Natural killer cell (primary cell): ENCODE results near the gene MEX3D. TPM values are rescaled to one million over a fixed set of nuclear protein-coding genes. Genes with fewer than 3 reads are reported as not detected.

ENCODE experiments used
- ATAC-seq, 3 donors: fragments of 150-1000 bp in 2 of 3; fragments of 200-7000 bp in 1 of 3; cut with Tn5 transposase; 1 replicate in 1 of 3; 2 replicates in 2 of 3; pipeline ENCODE4 v1.10.0; 2021; ENCODE audit warnings: mild to moderate bottlenecking in 2 of 3, moderate library complexity in 2 of 3
- DNase-seq, 2 donors: peaks; one replicate each; pipeline versions ENCODE4 v3.0.0 to v3.0.0-alpha.2; 2013 to 2021; ENCODE audit warnings: mixed read lengths in 1 of 2
- H3K27ac ChIP-seq: one replicate; pipeline ENCODE4 v1.5.1; 2013; ENCODE audit warnings: mild to moderate bottlenecking, low read length
- H3K27me3 ChIP-seq: one replicate; pipeline ENCODE4 v1.6.1; 2013; ENCODE audit warnings: low read length; ENCODE audit not compliant: control insufficient read depth, insufficient read depth
- H3K36me3 ChIP-seq: one replicate; pipeline ENCODE4 v1.6.1; 2013; ENCODE audit warnings: low read length; ENCODE audit not compliant: control insufficient read depth, insufficient read depth
- H3K4me1 ChIP-seq: one replicate; pipeline ENCODE4 v1.6.1; 2013; ENCODE audit warnings: low read length; ENCODE audit not compliant: control insufficient read depth, insufficient read depth
- H3K4me3 ChIP-seq: one replicate; pipeline ENCODE4 v1.5.1; 2013; ENCODE audit warnings: low read length
- H3K9me3 ChIP-seq: one replicate; pipeline ENCODE4 v1.6.1; 2013; ENCODE audit warnings: low read length; ENCODE audit not compliant: control insufficient read depth, insufficient read depth
- H3K27ac Mint-ChIP-seq, 2 donors: one replicate each; pipeline ENCODE4 v1.8.0; 2022; ENCODE audit warnings: mild to moderate bottlenecking in 2 of 2, mixed read lengths in 2 of 2, moderate library complexity in 1 of 2
- H3K27me3 Mint-ChIP-seq, 2 donors: one replicate each; pipeline ENCODE4 v1.8.0; 2022; ENCODE audit warnings: low read depth in 2 of 2, mixed read lengths in 2 of 2
- H3K36me3 Mint-ChIP-seq: one replicate; pipeline ENCODE4 v1.8.0; 2022; ENCODE audit warnings: mixed read lengths
- H3K4me1 Mint-ChIP-seq, 2 donors: one replicate each; pipeline ENCODE4 v1.8.0; 2022; ENCODE audit warnings: mixed read lengths in 2 of 2
- H3K4me3 Mint-ChIP-seq: one replicate; pipeline ENCODE4 v1.8.0; 2022; ENCODE audit warnings: mild to moderate bottlenecking, moderate library complexity, mixed read lengths
- H3K9me3 Mint-ChIP-seq, 2 donors: one replicate each; pipeline ENCODE4 v1.8.0; 2022; ENCODE audit warnings: mixed read lengths in 2 of 2
- CTCF ChIP-seq: fragments of 200-600 bp; IDR thresholded peaks from one replicate; pipeline ENCODE4 v1.8.0; 2022; ENCODE audit warnings: antibody characterized with exemption
- WGBS: methylation state at CpG from one replicate; pipeline ENCODE4 v1.1.7; 2013; ENCODE audit warnings: missing lambda C conversion rate; ENCODE audit not compliant: insufficient coverage; 5-methylcytosine and 5-hydroxymethylcytosine counted together
- intact Hi-C: fragments of 100-400 bp; cut with micrococcal nuclease; formaldehyde crosslinking; loops from one replicate; pipeline ENCODE4 v1.14.2; 2022
- total RNA-seq, 4 donors: library from RNA; stranded (reverse); fragments of 120-200 nt in 1 of 4; gene quantifications; one replicate each; pipeline versions ENCODE4 v1.2.3 to v1.2.4, GENCODE V29; 2013 to 2022

MEX3D gene
- total RNA-seq, 3 donors from 2014 or later (not counting 1 experiment from before 2014, with no cell fraction given) = 4.2 to 6.9 (median 4.4) TPM

- no peaks in the 10 kb centered on the region for H3K36me3 ChIP-seq
- no peaks in the 10 kb centered on the region for H3K9me3 ChIP-seq
- H3K27ac Mint-ChIP-seq = no peak overlapping the region
- WGBS = 55% methylated on average over 42 of the region's 42 CpGs
- H3K36me3 Mint-ChIP-seq = no peaks in the 10 kb centered on the region
- no peak overlapping the region for H3K27ac ChIP-seq
- no peaks in the 10 kb centered on the region for H3K27me3 ChIP-seq
- H3K27me3 Mint-ChIP-seq = peaks cover 10 to 13% of the 10 kb centered on the region in 2 donors
- H3K4me3 ChIP-seq = no peak overlapping the region
- intact Hi-C loops = no loop called here
- ATAC-seq = no peak
- DNase-seq = no peak
- no peak for TF ChIP-seq CTCF
- peaks cover 0 to 4% of the 10 kb centered on the region in 2 donors for H3K4me1 Mint-ChIP-seq
- H3K9me3 Mint-ChIP-seq = no peaks in the 10 kb centered on the region
- H3K4me3 Mint-ChIP-seq = peak overlapping the region; percentile 47
- H3K4me1 ChIP-seq = peaks cover 14% of the 10 kb centered on the region
Observed at GRCh38 chr19:1566392-1567115, 1.6 kb downstream of the MEX3D start.

GRCh38 chr19:1563251-1563650, 4.9 kb downstream of the MEX3D start:
- no peaks in the 10 kb centered on the region for H3K36me3 Mint-ChIP-seq
- 94% methylated on average over 6 of the region's 6 CpGs for WGBS
- H3K27me3 ChIP-seq = no peaks in the 10 kb centered on the region
- no peaks in the 10 kb centered on the region for H3K9me3 ChIP-seq
- no peak for DNase-seq
- TF ChIP-seq CTCF = no peak
- no peaks in the 10 kb centered on the region for H3K9me3 Mint-ChIP-seq
- H3K4me3 ChIP-seq = no peak overlapping the region
- peak overlapping the region in 1 of 2 donors; percentile 20 for H3K27ac Mint-ChIP-seq
- ATAC-seq = no peak
- peaks cover 7% of the 10 kb centered on the region for H3K4me1 ChIP-seq
- no peak overlapping the region for H3K27ac ChIP-seq
- intact Hi-C loops = no loop called here
- peaks cover 0 to 10% of the 10 kb centered on the region in 2 donors for H3K4me1 Mint-ChIP-seq
- H3K4me3 Mint-ChIP-seq = no peak overlapping the region
- H3K27me3 Mint-ChIP-seq = no peaks in the 10 kb centered on the region
- H3K36me3 ChIP-seq = no peaks in the 10 kb centered on the region

- H3K4me3 Mint-ChIP-seq = no peak overlapping the region
- peaks cover 0 to 10% of the 10 kb centered on the region in 2 donors for H3K4me1 Mint-ChIP-seq
- no peaks in the 10 kb centered on the region for H3K27me3 ChIP-seq
- H3K27ac ChIP-seq = no peak overlapping the region
- TF ChIP-seq CTCF = no peak
- H3K27ac Mint-ChIP-seq = no peak overlapping the region
- no peak for ATAC-seq
- H3K36me3 Mint-ChIP-seq = no peaks in the 10 kb centered on the region
- no peaks in the 10 kb centered on the region for H3K9me3 ChIP-seq
- H3K27me3 Mint-ChIP-seq = no peaks in the 10 kb centered on the region
- H3K9me3 Mint-ChIP-seq = no peaks in the 10 kb centered on the region
- H3K4me3 ChIP-seq = no peak overlapping the region
- intact Hi-C loops = no loop called here
- H3K4me1 ChIP-seq = no peaks in the 10 kb centered on the region
- 94% methylated on average over 17 of the region's 17 CpGs for WGBS
- H3K36me3 ChIP-seq = no peaks in the 10 kb centered on the region
- DNase-seq = no peak
Observed at GRCh38 chr19:1561236-1561842, 6.8 kb downstream of the MEX3D start.
